Kidney epithelial cell (primary cell): ENCODE results near the gene CHMP1B. TPM values are rescaled to one million over a fixed set of nuclear protein-coding genes. Genes with fewer than 3 reads are reported as not detected.

Experiments used
- DNase-seq: peaks from one replicate; pipeline ENCODE4 v3.0.0-alpha.2; 2010; ENCODE audit warnings: low read depth
- H3K27me3 ChIP-seq: 2 replicates; pipeline ENCODE4 v1.6.0; 2011; ENCODE audit warnings: low read length; ENCODE audit not compliant: control insufficient read depth, insufficient read depth
- H3K36me3 ChIP-seq: 2 replicates; pipeline ENCODE4 v1.5.1; 2011; ENCODE audit warnings: low read length; ENCODE audit not compliant: control insufficient read depth, insufficient read depth
- H3K4me3 ChIP-seq: 2 replicates; pipeline ENCODE4 v1.5.1; 2011; ENCODE audit warnings: low read depth, mild to moderate bottlenecking, control low read depth, low read length
- CTCF ChIP-seq: IDR thresholded peaks from 2 replicates; pipeline ENCODE4 v1.5.1; 2011; ENCODE audit warnings: mild to moderate bottlenecking, moderate library complexity, low read length, control low read depth, inconsistent platforms; ENCODE audit not compliant: insufficient read depth, poor library complexity, severe bottlenecking
- total RNA-seq: library from RNA; depleted of rRNA; stranded (reverse); fragments of >200 nt; gene quantifications from 2 replicates; pipeline ENCODE4 v1.2.3, GENCODE V29; 2015

The CHMP1B gene
- total RNA-seq, 1 donor from 2014 or later, result 95.4 TPM

GRCh38 chr18:11818486-11819203 lies 32.6 kb upstream of the CHMP1B start:
- no peak for DNase-seq
- no peaks in the 10 kb centered on the region for H3K27me3 ChIP-seq
- H3K36me3 ChIP-seq, result no peaks in the 10 kb centered on the region
- no peak overlapping the region for H3K4me3 ChIP-seq
- TF ChIP-seq CTCF, result no peak

- no peaks in the 10 kb centered on the region for H3K27me3 ChIP-seq
- no peak overlapping the region for H3K4me3 ChIP-seq
- DNase-seq, result no peak
- no peak for TF ChIP-seq CTCF
- H3K36me3 ChIP-seq, result no peaks in the 10 kb centered on the region
Measured at GRCh38 chr18:11819938-11820337, 31.3 kb upstream of the CHMP1B start.

GRCh38 chr18:11820697-11821096 lies 30.5 kb upstream of the CHMP1B start:
- TF ChIP-seq CTCF, result no peak
- no peak overlapping the region for H3K4me3 ChIP-seq
- H3K27me3 ChIP-seq, result no peaks in the 10 kb centered on the region
- DNase-seq, result no peak
- H3K36me3 ChIP-seq, result no peaks in the 10 kb centered on the region

- no peak for DNase-seq
- Histone ChIP-seq H3K27me3 (no peaks in the 10 kb centered on the region), H3K4me3 (no peak overlapping the region), H3K36me3 (no peaks in the 10 kb centered on the region)
- no peak for TF ChIP-seq CTCF
Measured at GRCh38 chr18:11821208-11821607, 30.0 kb upstream of the CHMP1B start.

- no peak overlapping the region for H3K4me3 ChIP-seq
- TF ChIP-seq CTCF, result no peak
- no peak for DNase-seq
- no peaks in the 10 kb centered on the region for H3K36me3 ChIP-seq
- no peaks in the 10 kb centered on the region for H3K27me3 ChIP-seq
Measured at GRCh38 chr18:11821643-11822237, 29.5 kb upstream of the CHMP1B start.

GRCh38 chr18:11823545-11823944 lies 27.7 kb upstream of the CHMP1B start:
- Histone ChIP-seq H3K36me3 (no peaks in the 10 kb centered on the region), H3K4me3 (no peak overlapping the region), H3K27me3 (no peaks in the 10 kb centered on the region)
- no peak for DNase-seq
- no peak for TF ChIP-seq CTCF
